Effector memory CD8-positive, alpha-beta T cell (primary cell): ENCODE results near the gene HHIP.

Experiments used
- ATAC-seq: fragments of 150-1000 bp; cut with Tn5 transposase; replicated peaks from 2 replicates; pipeline ENCODE4 v1.10.0; 2021; ENCODE audit warnings: mild to moderate bottlenecking, moderate library complexity
- DNase-seq, 3 experiments: peaks; one replicate each; pipeline ENCODE4 v3.0.0; 2021
- H3K27ac Mint-ChIP-seq, 2 donors: one replicate each; pipeline ENCODE4 v1.8.0; 2022; ENCODE audit warnings: mild to moderate bottlenecking in 2 of 2, mixed read lengths in 2 of 2, moderate library complexity in 2 of 2
- H3K27me3 Mint-ChIP-seq, 2 donors: one replicate each; pipeline ENCODE4 v1.8.0; 2022; ENCODE audit warnings: mixed read lengths in 2 of 2
- H3K36me3 Mint-ChIP-seq: one replicate; pipeline ENCODE4 v1.8.0; 2022; ENCODE audit warnings: mild to moderate bottlenecking, moderate library complexity, mixed read lengths; ENCODE audit not compliant: insufficient read depth
- H3K4me1 Mint-ChIP-seq, 2 donors: one replicate each; pipeline ENCODE4 v1.8.0; 2022; ENCODE audit warnings: low read depth in 2 of 2, mixed read lengths in 2 of 2
- H3K4me3 Mint-ChIP-seq, 2 donors: one replicate each; pipeline ENCODE4 v1.8.0; 2022; ENCODE audit warnings: mild to moderate bottlenecking in 2 of 2, mixed read lengths in 2 of 2, moderate library complexity in 2 of 2
- H3K9me3 Mint-ChIP-seq, 2 donors: one replicate each; pipeline ENCODE4 v1.8.0; 2022; ENCODE audit warnings: mixed read lengths in 2 of 2

HHIP gene

GRCh38 chr4:144666539-144667175, 20.7 kb downstream of the HHIP start:
- no peak for DNase-seq
- no peaks in the 10 kb centered on the region for H3K36me3 Mint-ChIP-seq
- no peaks in the 10 kb centered on the region for H3K4me1 Mint-ChIP-seq
- H3K27ac Mint-ChIP-seq, result no peak overlapping the region
- H3K9me3 Mint-ChIP-seq, result peaks cover 0 to 2% of the 10 kb centered on the region in 2 donors
- no peaks in the 10 kb centered on the region for H3K27me3 Mint-ChIP-seq
- ATAC-seq, result no peak
- H3K4me3 Mint-ChIP-seq, result no peak overlapping the region

DNA sequence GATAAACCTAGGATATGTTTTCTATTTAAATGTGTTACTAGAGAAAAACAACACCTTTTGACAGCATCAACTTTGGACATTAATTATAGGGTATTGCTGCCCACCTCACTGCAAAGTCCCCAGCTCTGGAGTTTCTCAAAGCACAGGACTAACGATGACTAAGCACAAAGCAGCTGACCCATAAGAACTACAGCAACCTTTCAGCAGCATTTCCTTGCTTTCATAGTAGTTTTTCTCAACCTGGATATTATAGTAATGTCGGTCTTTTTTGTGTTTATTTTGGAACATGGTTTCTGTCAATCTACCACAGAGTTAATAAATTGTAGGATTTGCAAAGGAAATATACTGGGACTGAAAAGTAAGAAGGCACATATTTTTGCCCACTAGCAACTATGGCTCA, 21.5 kb downstream of the HHIP start:
- Mint-ChIP-seq H3K36me3 (no peaks in the 10 kb centered on the region), H3K27me3 (no peaks in the 10 kb centered on the region), H3K27ac (no peak overlapping the region), H3K4me1 (no peaks in the 10 kb centered on the region), H3K9me3 (peaks cover 0 to 2% of the 10 kb centered on the region in 2 donors), H3K4me3 (no peak overlapping the region)
- ATAC-seq (no peak), DNase-seq (no peak)

GRCh38 chr4:144670776-144671175, 24.8 kb downstream of the HHIP start:
- Mint-ChIP-seq H3K4me3 (no peak overlapping the region), H3K27ac (no peak overlapping the region), H3K36me3 (no peaks in the 10 kb centered on the region), H3K27me3 (no peaks in the 10 kb centered on the region), H3K4me1 (no peaks in the 10 kb centered on the region), H3K9me3 (peaks cover 0 to 2% of the 10 kb centered on the region in 2 donors)
- ATAC-seq (no peak), DNase-seq (no peak)

DNA sequence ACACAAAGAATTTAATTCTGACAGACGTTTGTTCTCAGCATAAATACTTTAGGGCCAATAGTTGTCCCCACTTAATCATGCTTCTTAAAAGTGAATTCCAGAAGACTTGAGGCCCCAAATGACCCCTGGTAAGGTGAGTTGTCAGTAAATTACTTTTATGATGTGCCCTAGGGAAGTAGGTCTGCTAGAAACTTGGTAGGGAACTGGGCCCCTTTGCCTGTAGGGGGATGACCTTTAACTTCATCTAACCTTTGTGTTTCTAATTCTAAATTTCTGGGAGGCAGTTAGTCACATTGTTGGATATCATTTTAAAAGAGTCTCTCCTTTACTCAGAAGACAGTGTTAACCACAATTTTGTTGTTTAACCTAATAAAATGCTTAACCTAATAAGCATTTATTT, 28.8 kb downstream of the HHIP start:
- DNase-seq, result no peak
- no peaks in the 10 kb centered on the region for H3K4me1 Mint-ChIP-seq
- no peak overlapping the region for H3K4me3 Mint-ChIP-seq
- H3K36me3 Mint-ChIP-seq, result no peaks in the 10 kb centered on the region
- H3K27me3 Mint-ChIP-seq, result no peaks in the 10 kb centered on the region
- no peaks in the 10 kb centered on the region for H3K9me3 Mint-ChIP-seq
- H3K27ac Mint-ChIP-seq, result no peak overlapping the region
- ATAC-seq, result no peak

DNA sequence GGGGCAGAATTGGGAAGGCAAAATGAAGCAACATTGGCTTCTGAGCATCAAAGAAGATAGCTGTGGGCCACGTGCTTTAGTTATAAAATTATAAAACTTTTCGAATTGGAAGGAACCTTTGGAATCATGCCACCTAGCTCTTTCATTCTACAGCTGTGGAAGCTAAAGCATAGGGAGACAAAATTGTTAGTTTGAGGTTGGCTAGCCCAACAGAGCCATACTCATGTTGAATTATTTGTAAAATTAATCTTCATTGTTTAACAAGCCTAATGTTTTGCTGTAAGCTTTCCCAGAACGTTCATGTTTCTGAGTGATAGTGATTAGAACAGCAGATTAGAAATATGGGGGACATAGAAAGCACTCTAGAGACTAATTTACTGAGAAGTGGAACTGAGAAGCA, 35.9 kb downstream of the HHIP start:
- H3K9me3 Mint-ChIP-seq, result peaks cover 2 to 8% of the 10 kb centered on the region in 2 donors
- H3K4me1 Mint-ChIP-seq, result no peaks in the 10 kb centered on the region
- DNase-seq, result no peak
- H3K27me3 Mint-ChIP-seq, result no peaks in the 10 kb centered on the region
- ATAC-seq, result no peak
- no peak overlapping the region for H3K27ac Mint-ChIP-seq
- H3K4me3 Mint-ChIP-seq, result no peak overlapping the region
- H3K36me3 Mint-ChIP-seq, result no peaks in the 10 kb centered on the region

DNA sequence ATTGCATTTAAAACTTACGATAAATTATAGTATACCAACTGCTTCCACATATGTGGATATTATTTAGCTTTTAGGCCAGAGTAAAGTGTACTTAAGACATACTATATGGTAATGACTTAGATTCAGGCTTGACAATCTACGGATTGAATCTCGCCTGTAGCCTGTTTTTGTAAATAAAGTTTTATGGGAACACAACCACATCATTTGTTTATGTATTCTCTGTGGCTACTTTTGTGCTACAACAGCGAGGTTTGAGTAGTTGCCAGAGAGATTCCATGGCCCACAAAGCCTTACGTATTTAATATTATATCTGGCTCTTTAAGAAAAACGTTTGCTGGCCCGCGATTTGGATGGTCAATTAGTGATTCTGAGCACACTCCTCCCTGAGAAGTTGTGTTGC, 37.6 kb downstream of the HHIP start:
- no peaks in the 10 kb centered on the region for H3K36me3 Mint-ChIP-seq
- H3K27me3 Mint-ChIP-seq, result no peaks in the 10 kb centered on the region
- peaks cover 2 to 8% of the 10 kb centered on the region in 2 donors for H3K9me3 Mint-ChIP-seq
- no peaks in the 10 kb centered on the region for H3K4me1 Mint-ChIP-seq
- no peak overlapping the region for H3K4me3 Mint-ChIP-seq
- ATAC-seq, result no peak
- H3K27ac Mint-ChIP-seq, result no peak overlapping the region
- no peak for DNase-seq

DNA sequence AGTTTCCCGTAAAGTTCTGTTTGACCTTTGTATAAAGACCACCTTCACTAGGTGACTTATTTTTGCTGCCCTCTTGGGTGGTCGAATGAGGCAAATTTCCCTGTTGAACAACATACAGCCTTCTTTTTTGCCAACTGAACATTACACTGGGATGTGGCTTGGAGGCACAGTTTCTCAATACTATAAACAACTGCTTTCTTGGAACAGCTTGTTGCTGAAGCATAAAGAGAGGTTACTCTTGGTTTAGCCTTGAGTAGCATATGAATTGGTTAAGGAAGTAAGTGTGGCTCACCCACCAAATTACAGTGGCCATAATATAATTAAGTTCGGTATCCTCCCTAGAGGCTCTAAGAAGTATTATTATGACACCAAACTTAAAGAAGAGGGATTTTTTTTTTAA, 40.0 kb downstream of the HHIP start:
- DNase-seq (no peak), ATAC-seq (no peak)
- Mint-ChIP-seq H3K4me3 (no peak overlapping the region), H3K9me3 (peaks cover 3 to 15% of the 10 kb centered on the region in 2 donors), H3K27ac (no peak overlapping the region), H3K4me1 (no peaks in the 10 kb centered on the region), H3K36me3 (no peaks in the 10 kb centered on the region), H3K27me3 (no peaks in the 10 kb centered on the region)

DNA sequence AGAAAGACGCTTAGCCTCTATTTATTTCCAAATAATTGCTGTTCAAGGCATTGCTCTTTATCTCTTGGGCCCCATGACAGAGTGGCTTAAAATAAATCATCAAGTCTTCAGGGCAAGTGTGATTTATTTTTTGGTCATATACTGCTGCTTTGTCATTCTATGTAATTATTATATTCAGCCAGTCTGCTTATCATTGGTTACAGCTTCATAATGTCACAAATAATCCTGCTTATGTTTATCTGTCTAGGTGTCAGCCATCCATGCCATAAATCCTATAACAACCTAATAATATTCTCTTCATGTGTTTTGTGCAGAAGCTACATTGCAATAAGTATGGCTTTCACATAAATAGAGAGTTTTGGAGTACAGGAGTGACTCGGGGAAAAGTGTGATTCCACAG, 41.0 kb downstream of the HHIP start:
- no peak overlapping the region for H3K4me3 Mint-ChIP-seq
- H3K9me3 Mint-ChIP-seq, result peaks cover 1 to 10% of the 10 kb centered on the region in 2 donors
- H3K27me3 Mint-ChIP-seq, result no peaks in the 10 kb centered on the region
- DNase-seq, result no peak
- ATAC-seq, result no peak
- H3K4me1 Mint-ChIP-seq, result no peaks in the 10 kb centered on the region
- H3K36me3 Mint-ChIP-seq, result no peaks in the 10 kb centered on the region
- no peak overlapping the region for H3K27ac Mint-ChIP-seq

DNA sequence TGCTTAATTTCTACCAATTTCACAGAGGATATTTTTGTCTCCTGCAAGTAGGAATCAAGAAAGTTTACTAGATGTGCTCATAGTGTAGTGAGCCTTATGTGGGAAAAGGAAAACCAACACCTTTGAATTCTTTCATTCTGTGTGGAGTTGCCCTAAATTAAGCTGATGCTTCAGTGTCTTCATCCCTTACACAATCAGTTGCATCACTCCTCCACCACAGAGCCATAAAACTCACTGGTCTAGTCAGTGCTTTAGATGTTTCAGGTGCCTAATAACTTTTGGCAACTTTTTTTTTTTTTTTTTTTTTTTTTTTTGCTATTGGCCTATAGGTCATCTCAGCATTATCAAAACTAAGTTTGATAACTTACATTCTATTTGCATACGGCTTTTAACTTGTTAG, 41.5 kb downstream of the HHIP start:
- no peaks in the 10 kb centered on the region for H3K27me3 Mint-ChIP-seq
- H3K4me3 Mint-ChIP-seq, result no peak overlapping the region
- H3K36me3 Mint-ChIP-seq, result no peaks in the 10 kb centered on the region
- DNase-seq, result no peak
- H3K4me1 Mint-ChIP-seq, result no peaks in the 10 kb centered on the region
- H3K27ac Mint-ChIP-seq, result no peak overlapping the region
- ATAC-seq, result no peak
- peaks cover 1 to 7% of the 10 kb centered on the region in 2 donors for H3K9me3 Mint-ChIP-seq

DNA sequence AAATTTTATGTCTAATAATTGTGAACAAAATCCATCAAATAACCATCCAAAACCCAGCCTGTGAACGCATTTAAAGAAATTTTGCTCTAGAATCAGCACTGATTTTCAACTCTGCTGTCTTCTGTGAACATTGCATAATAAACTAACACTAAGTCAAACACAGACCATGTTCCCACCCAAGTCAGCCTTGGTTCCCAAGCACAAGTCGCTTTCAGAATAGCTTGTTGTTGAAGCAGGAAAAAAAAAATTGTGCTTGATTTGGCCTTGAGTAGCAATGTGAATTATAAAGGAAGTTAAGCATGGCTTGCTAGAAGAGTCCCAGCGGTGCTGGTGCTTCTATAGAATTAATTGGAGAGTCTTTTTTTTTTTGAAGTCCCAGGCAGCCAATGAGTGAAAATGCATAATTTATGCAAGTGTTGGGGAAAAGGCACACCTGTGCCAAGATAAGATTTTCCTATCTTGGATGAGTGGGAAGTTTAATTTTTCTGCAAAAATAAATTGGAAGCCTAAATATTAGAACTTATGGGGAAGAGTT, 42.1 kb downstream of the HHIP start:
- peaks cover 1 to 7% of the 10 kb centered on the region in 2 donors for H3K9me3 Mint-ChIP-seq
- DNase-seq, result no peak
- H3K27ac Mint-ChIP-seq, result no peak overlapping the region
- H3K36me3 Mint-ChIP-seq, result no peaks in the 10 kb centered on the region
- ATAC-seq, result no peak
- H3K4me3 Mint-ChIP-seq, result no peak overlapping the region
- H3K27me3 Mint-ChIP-seq, result no peaks in the 10 kb centered on the region
- no peaks in the 10 kb centered on the region for H3K4me1 Mint-ChIP-seq

- no peak for ATAC-seq
- no peaks in the 10 kb centered on the region for H3K27me3 Mint-ChIP-seq
- no peaks in the 10 kb centered on the region for H3K36me3 Mint-ChIP-seq
- H3K4me1 Mint-ChIP-seq, result no peaks in the 10 kb centered on the region
- H3K9me3 Mint-ChIP-seq, result peaks cover 1 to 7% of the 10 kb centered on the region in 2 donors
- H3K4me3 Mint-ChIP-seq, result no peak overlapping the region
- H3K27ac Mint-ChIP-seq, result no peak overlapping the region
- no peak for DNase-seq
These were observed 43.2 kb downstream of the HHIP start for GRCh38 chr4:144689125-144689524.

DNA sequence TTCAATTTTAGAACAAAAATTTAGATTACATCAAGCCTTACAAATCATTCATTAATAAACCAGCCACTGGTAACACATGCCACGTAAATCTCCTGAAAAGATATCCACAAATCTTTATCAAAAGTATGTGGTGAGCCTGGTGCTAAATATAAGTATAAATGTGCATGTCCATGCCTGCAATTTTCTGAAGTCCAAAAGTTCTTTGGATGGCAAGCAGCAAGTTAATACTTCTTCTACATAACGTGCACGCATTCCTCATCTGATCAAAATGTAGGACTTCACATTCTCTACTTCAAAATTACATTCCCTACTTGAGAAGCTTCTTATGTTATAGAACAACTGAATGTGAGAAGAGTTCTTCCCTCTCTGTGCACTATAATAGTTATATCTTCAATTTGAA, 49.8 kb downstream of the HHIP start:
- Mint-ChIP-seq H3K27me3 (no peaks in the 10 kb centered on the region), H3K27ac (no peak overlapping the region), H3K9me3 (no peaks in the 10 kb centered on the region), H3K36me3 (no peaks in the 10 kb centered on the region), H3K4me3 (no peak overlapping the region), H3K4me1 (no peaks in the 10 kb centered on the region)
- no peak for DNase-seq
- ATAC-seq, result no peak

DNA sequence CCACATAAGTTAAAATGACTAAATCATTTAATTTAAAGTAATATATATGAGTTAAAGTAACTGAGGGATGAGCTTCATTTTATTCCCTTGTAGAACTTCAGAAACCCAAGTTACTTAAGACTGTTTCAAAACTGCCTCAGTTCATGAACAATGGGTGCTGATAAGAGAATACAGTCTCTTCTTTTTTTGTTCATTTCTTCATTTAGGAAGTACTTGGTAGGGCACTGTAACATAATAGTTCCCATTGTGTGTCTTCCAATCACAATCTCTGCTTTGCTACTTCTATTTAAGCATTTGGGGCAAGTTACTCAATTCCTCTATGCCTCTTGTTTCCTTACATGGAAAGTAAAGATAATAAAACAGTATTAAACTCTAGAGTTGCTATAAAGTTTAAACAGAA, 50.4 kb downstream of the HHIP start:
- Mint-ChIP-seq H3K27me3 (no peaks in the 10 kb centered on the region), H3K27ac (no peak overlapping the region), H3K9me3 (no peaks in the 10 kb centered on the region), H3K36me3 (no peaks in the 10 kb centered on the region), H3K4me1 (no peaks in the 10 kb centered on the region), H3K4me3 (no peak overlapping the region)
- ATAC-seq (no peak), DNase-seq (no peak)

DNA sequence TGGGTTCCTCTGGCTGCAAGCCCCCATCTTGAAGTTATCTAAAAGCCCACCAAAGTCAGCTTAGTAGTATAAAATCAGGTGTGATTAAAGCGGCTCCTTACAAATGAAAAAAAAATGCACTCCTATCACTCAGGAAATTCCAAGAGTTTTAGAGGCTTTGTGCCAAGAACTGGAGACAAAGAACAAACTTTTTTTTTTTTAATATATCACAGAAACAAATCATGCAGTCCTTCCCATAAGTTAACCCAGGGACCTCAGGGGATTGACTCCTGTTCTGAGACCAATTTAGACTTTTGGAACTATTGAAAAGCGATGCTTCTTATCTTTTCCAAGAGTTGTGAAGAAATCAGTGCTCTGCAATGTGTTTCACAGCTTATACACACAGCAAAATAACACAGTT, 53.6 kb downstream of the HHIP start:
- DNase-seq (no peak), ATAC-seq (no peak)
- Mint-ChIP-seq H3K4me1 (no peaks in the 10 kb centered on the region), H3K4me3 (no peak overlapping the region), H3K27me3 (no peaks in the 10 kb centered on the region), H3K9me3 (peaks cover 4 to 7% of the 10 kb centered on the region in 2 donors), H3K27ac (no peak overlapping the region), H3K36me3 (no peaks in the 10 kb centered on the region)
